ENCODE measurements around the gene ATG2A. TPM values are rescaled to one million over a fixed set of nuclear protein-coding genes. Genes with fewer than 3 reads are reported as not detected.

ATG2A gene
- total and polyA plus RNA-seq, 10 of the 15 experiments (the other 5 are each of a cell fraction or from before 2014, with no cell fraction given), result 0.08 to 19.0 (median 4.6) TPM

DNA sequence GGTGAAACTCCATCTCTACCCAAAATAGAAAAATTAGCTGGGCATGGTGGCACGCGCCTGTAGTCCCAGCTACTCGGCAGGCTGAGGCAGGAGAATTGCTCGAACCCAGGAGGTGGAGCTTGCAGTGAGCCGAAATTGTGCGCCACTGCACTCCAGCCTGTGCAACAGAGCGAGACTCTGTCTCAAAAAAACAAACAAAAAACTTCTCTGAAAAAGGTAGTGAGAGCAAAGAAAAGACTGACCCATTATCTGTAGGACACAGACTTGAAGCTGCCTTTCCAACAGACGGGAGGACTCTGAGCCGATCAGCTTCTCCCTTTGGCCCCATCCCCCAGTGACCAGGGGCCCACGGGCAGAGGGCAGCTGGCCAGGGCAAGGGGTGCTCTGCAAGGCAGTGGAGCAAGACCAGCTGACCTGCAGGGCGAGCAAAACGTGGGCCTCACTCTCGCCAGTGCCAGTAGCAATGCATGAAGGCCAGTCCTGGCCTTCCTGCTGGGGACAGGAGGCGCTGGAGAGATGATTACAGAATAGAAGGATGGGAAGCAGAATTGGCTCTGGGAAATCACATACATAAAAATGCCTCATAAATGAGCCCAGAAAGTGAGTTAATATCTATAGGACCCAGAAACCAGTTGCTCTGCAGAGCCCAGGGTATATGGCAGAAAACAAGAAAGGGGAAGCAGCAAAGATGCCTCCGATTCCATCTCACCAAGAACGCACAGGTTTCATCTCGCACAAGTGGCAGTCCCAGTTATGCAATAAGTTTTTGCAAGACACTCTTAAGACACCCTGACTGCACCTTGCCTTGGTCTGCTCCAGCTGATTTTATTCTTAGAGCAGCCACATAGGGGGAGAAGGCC is 41.4 kb downstream of the ATG2A start:
- H3K27me3 ChIP-seq (replicated peaks in 1 of 2; ENCODE audit: control insufficient read depth in 2 of 2, insufficient read depth in 2 of 2, low read length in 1 of 2), result no peaks in the 10 kb centered on the region
- H3K36me3 ChIP-seq (ENCODE audit: control insufficient read depth in 2 of 2, insufficient read depth in 2 of 2, low read length in 1 of 2), result peaks cover 0 to 21% of the 10 kb centered on the region in 2 experiments
- no peaks in the 10 kb centered on the region for H3K9me3 ChIP-seq (replicated peaks; ENCODE audit: control insufficient read depth, insufficient read depth, low read length)
- H3K4me2 ChIP-seq (ENCODE audit: control insufficient read depth, insufficient read depth), result peak overlapping the region; percentile 92
- FAIRE-seq, result no peak
- peak overlapping the region; percentile 89 for H3K4me3 ChIP-seq
- no peak overlapping the region for H2AFZ ChIP-seq (ENCODE audit: control insufficient read depth, low read depth, low read length)
- no TSS peak for BruUV-seq (replicated peaks)
- TF ChIP-seq ZBED1 (IDR thresholded peaks at IDR 0.05; ENCODE audit: borderline replicate concordance), result 0 out of 2 replicates have a peak, but pooled peaks have one; percentile 5
- TF ChIP-seq SP1 (IDR thresholded peaks at IDR 0.05; ENCODE audit: low read depth, low read length), result no peak
- peak; percentile 71; the same call in 1 of the 2 replicates for TF ChIP-seq HDGF (IDR thresholded peaks at IDR 0.05)
- peak; percentile 2; the same call in 1 of the 2 replicates for TF ChIP-seq SMAD5 (IDR thresholded peaks at IDR 0.05; ENCODE audit: low read depth)
- TF ChIP-seq WRNIP1 (IDR thresholded peaks at IDR 0.05; ENCODE audit: borderline replicate concordance, low read depth, low read length), result peak; percentile 31; the same call in 1 of the 2 replicates
- TF ChIP-seq SPI1 (IDR thresholded peaks at IDR 0.05; ENCODE audit: borderline replicate concordance, insufficient read depth, low read depth, low read length), result peak; percentile 20; the same call in 1 of the 2 replicates
- TF ChIP-seq, protein P1, sequence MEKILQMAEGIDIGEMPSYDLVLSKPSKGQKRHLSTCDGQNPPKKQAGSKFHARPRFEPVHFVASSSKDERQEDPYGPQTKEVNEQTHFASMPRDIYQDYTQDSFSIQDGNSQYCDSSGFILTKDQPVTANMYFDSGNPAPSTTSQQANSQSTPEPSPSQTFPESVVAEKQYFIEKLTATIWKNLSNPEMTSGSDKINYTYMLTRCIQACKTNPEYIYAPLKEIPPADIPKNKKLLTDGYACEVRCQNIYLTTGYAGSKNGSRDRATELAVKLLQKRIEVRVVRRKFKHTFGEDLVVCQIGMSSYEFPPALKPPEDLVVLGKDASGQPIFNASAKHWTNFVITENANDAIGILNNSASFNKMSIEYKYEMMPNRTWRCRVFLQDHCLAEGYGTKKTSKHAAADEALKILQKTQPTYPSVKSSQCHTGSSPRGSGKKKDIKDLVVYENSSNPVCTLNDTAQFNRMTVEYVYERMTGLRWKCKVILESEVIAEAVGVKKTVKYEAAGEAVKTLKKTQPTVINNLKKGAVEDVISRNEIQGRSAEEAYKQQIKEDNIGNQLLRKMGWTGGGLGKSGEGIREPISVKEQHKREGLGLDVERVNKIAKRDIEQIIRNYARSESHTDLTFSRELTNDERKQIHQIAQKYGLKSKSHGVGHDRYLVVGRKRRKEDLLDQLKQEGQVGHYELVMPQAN (conservative IDR thresholded peaks at IDR 0.05), result no peak
- TF ChIP-seq NBN (IDR thresholded peaks at IDR 0.05), result 0 out of 2 replicates have a peak, but pooled peaks have one; percentile 38
- peak; percentile 78 for TF ChIP-seq PAX5 (IDR thresholded peaks at IDR 0.05; ENCODE audit: borderline replicate concordance, low read depth, low read length)
- TF ChIP-seq POLR2A (IDR thresholded peaks at IDR 0.05; ENCODE audit: low read depth, low read length), result peak; percentile 65
- no peak for TF ChIP-seq NFXL1 (IDR thresholded peaks at IDR 0.05; ENCODE audit: borderline replicate concordance)
- peak; percentile 68 for TF ChIP-seq POLR2AphosphoS5 (IDR thresholded peaks at IDR 0.05; ENCODE audit: low read length)
- intact Hi-C loops (cut with micrococcal nuclease; ENCODE audit: unreplicated experiment) (loop anchor here (2.0 to 10.0 kb wide), 3 partner anchors 17 to 839 kb away; partner anchors contain the start of genes KAT5 and MAP3K11), in situ Hi-C loops (cut with MboI) (no loop called here)
- SMC1A ChIA-PET (ENCODE audit: uncharacterized antibody, unreplicated experiment), result interaction anchor here (0.9 to 11.5 kb wide), 9 partner anchors 10 to 153 kb away, joined by 3 to 227 read pairs (median 4); partner anchors contain the start of gene BATF2
- ATAC-seq, result no peak
- H3K79me2 ChIP-seq (ENCODE audit: control insufficient read depth, insufficient read depth, low read length), result peaks cover 84% of the 10 kb centered on the region
- WGBS (ENCODE audit: insufficient coverage, insufficient replicate concordance, low lambda C conversion rate, missing lambda C conversion rate), result 2% methylated on average over 17 of the region's 17 CpGs
- H4K20me1 ChIP-seq (ENCODE audit: control insufficient read depth, insufficient read depth), result peaks cover 3% of the 10 kb centered on the region; the same call in 1 of the 2 replicates
- POLR2A ChIA-PET, result interaction anchor here (0.8 to 19.9 kb wide), 4 partner anchors 11 to 97 kb away, joined by 3 to 620 read pairs (median 5); partner anchors contain the start of gene SF1
- H3K27ac ChIP-seq (ENCODE audit: control insufficient read depth, insufficient read depth), result peak overlapping the region; percentile 84
- CTCF ChIA-PET, result interaction anchor here (0.9 to 30.0 kb wide), 7 partner anchors 13 to 246 kb away, joined by 3 to 1208 read pairs (median 5); partner anchors contain the start of genes CDC42BPG and FAU
- H3K9ac ChIP-seq (ENCODE audit: control insufficient read depth, insufficient read depth, low read length), result peak overlapping the region; percentile 88
- RAD21 ChIA-PET (ENCODE audit: unreplicated experiment), result interaction anchor here (0.9 to 12.5 kb wide), 5 partner anchors 12 to 25 kb away, joined by 3 to 253 read pairs (median 8); no protein-coding TSS in a partner anchor
- H3K4me1 ChIP-seq (ENCODE audit: control insufficient read depth, insufficient read depth, low read length), result peaks cover 47% of the 10 kb centered on the region
- DNase-seq (ENCODE audit: low read depth, low spot score), result no peak
